GM12891 (cell line): ENCODE data around the gene DOK3.

Experiments used
- POLR2A ChIP-seq: IDR thresholded peaks from 2 replicates; pipeline ENCODE4 v1.6.1; 2011; ENCODE audit warnings: low read depth, low read length, control low read depth
- TAF1 ChIP-seq: IDR thresholded peaks from 2 replicates; pipeline ENCODE4 v1.6.1; 2011; ENCODE audit warnings: low read depth, low read length, control low read depth

DNA sequence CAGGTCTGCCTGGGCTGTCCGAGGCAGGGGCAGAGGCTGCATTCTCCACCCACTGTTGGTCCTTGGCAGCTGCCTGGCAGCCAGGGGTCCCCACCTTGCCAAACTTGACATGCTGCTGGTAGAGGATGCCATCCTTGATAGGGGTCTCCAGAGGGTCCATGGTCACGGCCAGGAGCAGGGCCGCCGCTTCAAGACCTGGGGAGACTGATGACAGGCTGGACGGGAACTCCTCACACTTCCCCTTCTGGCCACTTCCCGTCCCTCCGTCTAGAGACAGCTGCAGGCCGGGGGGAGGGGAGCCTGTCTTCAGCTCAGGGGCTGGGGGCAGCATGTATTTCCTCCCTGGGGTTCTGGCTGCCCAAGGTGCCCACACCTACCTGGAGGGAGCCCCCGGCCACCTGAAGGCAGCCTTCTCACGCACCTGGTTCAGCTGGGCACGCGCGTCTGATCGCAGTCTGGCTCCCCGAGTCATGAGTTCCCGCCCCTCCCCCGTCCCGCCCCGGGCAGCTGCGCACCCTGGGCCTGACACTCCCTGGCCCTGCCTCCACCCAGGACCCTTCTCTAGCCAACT lies at the start of gene DOK3:
- TF ChIP-seq POLR2A (no peak), TAF1 (no peak)
